Thoracic aorta (tissue), 2 donors: ENCODE measurements around the gene FANCD2OS. TPM values are rescaled to one million over a fixed set of nuclear protein-coding genes. Genes with fewer than 3 reads are reported as not detected.
A peak's percentile ranks its signal among the peaks of the same experiment; 100 is the strongest.

Source experiments
- ATAC-seq: fragments of 150-250 bp; one replicate; pipeline ENCODE4 v1.8.0; 2017; ENCODE audit warnings: low read depth; ENCODE audit not compliant: insufficient number of reproducible peaks, low FRiP score
- DNase-seq: peaks from one replicate; pipeline ENCODE4 v3.0.0-alpha.2; 2020; ENCODE audit warnings: low spot score
- H3K27ac ChIP-seq, 2 donors: fragments of 200-600 bp; sonication (generic); 1 replicate in 1 of 2; 2 replicates in 1 of 2; pipeline ENCODE4 v1.5.1; 2016; ENCODE audit warnings: mild to moderate bottlenecking in 2 of 2, moderate library complexity in 2 of 2
- H3K27me3 ChIP-seq: fragments of 200-600 bp; sonication (generic); replicated peaks from 2 replicates; pipeline ENCODE4 v1.6.0; 2016; ENCODE audit warnings: mild to moderate bottlenecking; ENCODE audit not compliant: insufficient read depth
- H3K36me3 ChIP-seq: fragments of 200-600 bp; sonication (generic); one replicate; pipeline ENCODE4 v1.5.1; 2016
- H3K4me1 ChIP-seq, 2 donors: fragments of 200-600 bp; sonication (generic); 1 replicate in 1 of 2; 2 replicates in 1 of 2; pipeline versions ENCODE4 v1.5.1 to v1.6.0; 2016; ENCODE audit warnings: low read depth in 2 of 2, mild to moderate bottlenecking in 1 of 2; ENCODE audit not compliant: control insufficient read depth in 1 of 2
- H3K4me3 ChIP-seq: fragments of 200-600 bp; sonication (generic); 2 replicates; pipeline ENCODE4 v1.5.1; 2016; ENCODE audit warnings: mild to moderate bottlenecking
- H3K9me3 ChIP-seq: fragments of 200-600 bp; sonication (generic); 2 replicates; pipeline ENCODE4 v1.5.1; 2016
- total RNA-seq, 2 donors: library from RNA; depleted of rRNA; stranded (reverse); fragments of >200 nt; gene quantifications; one replicate each; pipeline versions ENCODE4 v1.1.0 to v1.2.3, GENCODE V29; 2016
- TF ChIP-seq, protein P1 (sequence below): fragments of 200-600 bp; sonication (generic); IDR thresholded peaks from one replicate; pipeline ENCODE4 v1.5.1; 2019; ENCODE audit warnings: antibody characterized with exemption

The FANCD2OS gene
- total RNA-seq, 2 donors from 2014 or later = not detected

DNA sequence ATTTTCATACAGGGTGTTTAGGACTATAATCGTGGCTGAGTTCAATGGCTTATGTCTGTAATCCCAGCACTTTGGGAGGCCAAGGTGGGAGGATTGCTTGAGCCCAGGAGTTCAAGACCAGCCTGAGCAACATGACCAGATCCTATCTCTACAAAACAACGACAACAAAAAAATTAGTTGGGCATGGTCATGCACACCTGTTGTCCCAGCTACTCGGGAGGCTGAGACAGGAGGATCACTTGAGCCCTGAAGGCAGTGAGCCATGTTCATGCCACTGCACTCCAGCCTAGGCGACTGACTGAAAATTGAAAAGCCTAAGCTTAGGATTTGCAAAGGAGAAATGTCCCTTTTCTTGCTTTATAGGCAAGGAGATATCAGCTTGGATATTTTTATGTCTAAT lies 8.9 kb upstream of the FANCD2OS start:
- no peak for ATAC-seq
- DNase-seq = no peak
- H3K4me3 ChIP-seq = peak overlapping the region; percentile 94

DNA sequence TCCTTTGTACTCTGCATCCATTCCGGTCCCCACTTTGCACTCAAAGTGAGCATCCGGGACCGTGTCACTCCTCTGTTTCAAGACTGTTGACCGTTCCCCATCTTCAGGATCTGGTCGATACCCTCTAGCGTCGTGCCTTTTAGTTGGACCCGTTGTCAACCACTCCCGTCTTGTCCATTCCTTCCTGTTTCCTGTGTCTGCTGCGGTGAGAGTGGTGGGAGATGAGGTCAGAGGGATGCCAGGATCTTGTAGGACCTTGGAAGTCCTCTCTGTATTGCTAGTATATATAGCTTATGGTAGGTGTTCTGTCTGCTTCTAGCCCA lies 8.0 kb upstream of the FANCD2OS start:
- Histone ChIP-seq H3K9me3 (no peaks in the 10 kb centered on the region), H3K27ac (peak overlapping the region; percentile 79 to 86), H3K4me3 (peak overlapping the region; percentile 94), H3K36me3 (no peaks in the 10 kb centered on the region), H3K27me3 (no peaks in the 10 kb centered on the region), H3K4me1 (peaks cover 17 to 31% of the 10 kb centered on the region in 2 donors)
- no peak for DNase-seq
- TF ChIP-seq, protein P1, sequence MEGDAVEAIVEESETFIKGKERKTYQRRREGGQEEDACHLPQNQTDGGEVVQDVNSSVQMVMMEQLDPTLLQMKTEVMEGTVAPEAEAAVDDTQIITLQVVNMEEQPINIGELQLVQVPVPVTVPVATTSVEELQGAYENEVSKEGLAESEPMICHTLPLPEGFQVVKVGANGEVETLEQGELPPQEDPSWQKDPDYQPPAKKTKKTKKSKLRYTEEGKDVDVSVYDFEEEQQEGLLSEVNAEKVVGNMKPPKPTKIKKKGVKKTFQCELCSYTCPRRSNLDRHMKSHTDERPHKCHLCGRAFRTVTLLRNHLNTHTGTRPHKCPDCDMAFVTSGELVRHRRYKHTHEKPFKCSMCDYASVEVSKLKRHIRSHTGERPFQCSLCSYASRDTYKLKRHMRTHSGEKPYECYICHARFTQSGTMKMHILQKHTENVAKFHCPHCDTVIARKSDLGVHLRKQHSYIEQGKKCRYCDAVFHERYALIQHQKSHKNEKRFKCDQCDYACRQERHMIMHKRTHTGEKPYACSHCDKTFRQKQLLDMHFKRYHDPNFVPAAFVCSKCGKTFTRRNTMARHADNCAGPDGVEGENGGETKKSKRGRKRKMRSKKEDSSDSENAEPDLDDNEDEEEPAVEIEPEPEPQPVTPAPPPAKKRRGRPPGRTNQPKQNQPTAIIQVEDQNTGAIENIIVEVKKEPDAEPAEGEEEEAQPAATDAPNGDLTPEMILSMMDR = no peak
- ATAC-seq = no peak

More for the DNA sequence above, 8.9 kb upstream of the FANCD2OS start:
- no peaks in the 10 kb centered on the region for H3K9me3 ChIP-seq
- TF ChIP-seq, protein P1 = no peak
- H3K27ac ChIP-seq = no peak overlapping the region
- H3K4me1 ChIP-seq = peaks cover 17 to 31% of the 10 kb centered on the region in 2 donors
- H3K27me3 ChIP-seq = no peaks in the 10 kb centered on the region
- H3K36me3 ChIP-seq = no peaks in the 10 kb centered on the region

DNA sequence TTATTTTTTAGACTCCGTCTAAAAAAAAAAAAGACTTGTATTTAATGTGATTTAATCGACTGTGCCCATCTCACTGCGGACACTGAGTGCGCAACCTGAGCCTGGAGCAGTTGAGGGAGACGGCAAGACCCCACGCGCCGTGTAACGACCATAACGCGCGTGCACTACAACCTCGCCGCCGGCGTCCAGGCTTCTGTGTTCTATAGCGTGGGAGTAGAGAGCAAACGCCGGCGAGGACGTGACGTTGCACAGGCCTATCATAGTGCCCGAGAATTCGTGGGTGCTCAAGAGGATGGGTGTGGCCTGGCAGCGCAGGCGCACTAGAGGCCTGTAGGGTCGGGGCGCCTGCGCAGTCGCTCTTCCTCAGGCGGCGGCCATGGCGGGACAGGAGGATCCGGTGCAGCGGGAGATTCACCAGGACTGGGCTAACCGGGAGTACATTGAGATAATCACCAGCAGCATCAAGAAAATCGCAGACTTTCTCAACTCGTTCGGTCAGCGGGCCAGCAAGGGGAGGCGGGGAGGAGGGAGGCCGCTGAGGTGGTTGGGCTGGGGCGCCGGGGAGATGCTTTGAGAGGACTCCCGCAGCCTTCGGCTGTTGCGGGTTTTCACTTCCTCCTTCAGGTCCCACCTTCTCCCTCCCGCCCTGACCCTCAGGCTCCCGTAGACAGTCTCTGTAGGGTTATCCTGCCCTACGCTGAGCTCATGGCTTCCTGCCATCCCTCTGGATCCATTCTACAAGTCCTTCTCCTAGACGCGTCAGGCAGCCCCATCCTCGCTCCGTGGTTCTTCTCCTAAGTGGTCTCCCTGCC lies 7.5 kb upstream of the FANCD2OS start, which contains the start of gene BRK1:
Gene BRK1, plus strand, starts transcription at position 350 of the 812 bp plus-strand sequence. Its CDS starts 27 bp downstream, at position 377.
- TF ChIP-seq, protein P1 = no peak

DNA sequence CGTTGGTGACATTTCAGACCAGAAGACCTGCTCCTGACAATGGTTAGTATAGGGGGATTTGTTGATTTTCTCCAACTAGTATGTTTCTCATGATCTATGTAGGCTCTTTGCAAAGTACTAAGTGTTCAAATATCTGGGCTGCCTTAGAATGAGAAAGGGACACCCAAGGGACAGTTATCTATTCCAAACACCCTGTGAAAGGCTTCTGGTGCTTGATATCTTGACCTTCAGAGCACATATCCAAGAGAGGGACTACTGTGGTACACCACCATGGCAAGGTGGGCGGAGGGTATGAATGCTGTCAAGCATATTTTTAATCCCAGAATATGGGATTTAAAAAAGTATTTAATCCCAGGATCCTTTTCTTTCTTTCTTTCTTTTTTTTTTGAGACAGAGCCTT lies 1.1 kb downstream of the FANCD2OS start:
- H3K36me3 ChIP-seq = no peaks in the 10 kb centered on the region
- H3K27ac ChIP-seq = no peak overlapping the region
- DNase-seq = no peak
- TF ChIP-seq, protein P1 = no peak
- ATAC-seq = no peak
- H3K9me3 ChIP-seq = no peaks in the 10 kb centered on the region
- no peaks in the 10 kb centered on the region for H3K4me1 ChIP-seq
- H3K4me3 ChIP-seq = no peak overlapping the region
- H3K27me3 ChIP-seq = no peaks in the 10 kb centered on the region

More for the DNA sequence above, 7.5 kb upstream of the FANCD2OS start, which contains the start of gene BRK1:
- no peaks in the 10 kb centered on the region for H3K36me3 ChIP-seq
- ATAC-seq (peak; percentile 95), DNase-seq (peak; percentile 88)
- no peaks in the 10 kb centered on the region for H3K9me3 ChIP-seq
- no peaks in the 10 kb centered on the region for H3K27me3 ChIP-seq
- peaks cover 17 to 31% of the 10 kb centered on the region in 2 donors for H3K4me1 ChIP-seq
- H3K4me3 ChIP-seq = peak within 1 kb of the TSS; percentile 94
- H3K27ac ChIP-seq = peak within 1 kb of the TSS; percentile 79 to 86

DNA sequence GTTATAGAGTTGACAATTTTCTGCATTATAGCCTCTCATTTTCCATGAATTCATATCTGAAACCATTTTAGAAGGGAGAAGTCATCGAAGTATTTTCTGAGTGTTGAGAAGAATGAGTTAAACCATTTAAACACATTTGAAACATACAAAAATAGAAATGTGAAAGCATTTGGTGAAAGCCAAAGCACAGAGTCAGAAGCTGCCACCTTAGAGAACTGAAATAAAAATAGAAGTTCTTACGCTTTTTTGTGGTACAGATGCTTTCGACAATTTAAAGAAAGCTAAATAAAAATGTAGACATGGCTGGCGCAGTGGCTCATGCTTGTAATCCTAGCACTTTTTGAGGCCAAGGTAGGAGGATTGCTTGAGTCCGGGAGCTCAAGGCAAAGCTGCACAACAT lies 9.0 kb downstream of the FANCD2OS start:
- Histone ChIP-seq H3K27me3 (no peaks in the 10 kb centered on the region), H3K27ac (no peak overlapping the region), H3K36me3 (no peaks in the 10 kb centered on the region), H3K9me3 (no peaks in the 10 kb centered on the region), H3K4me1 (no peaks in the 10 kb centered on the region), H3K4me3 (no peak overlapping the region)
- DNase-seq = no peak
- no peak for ATAC-seq
- TF ChIP-seq, protein P1 = no peak
